H1 (cell line): ENCODE data around the gene KISS1R. TPM values are rescaled to one million over a fixed set of nuclear protein-coding genes. Genes with fewer than 3 reads are reported as not detected.

Experiments used
- CTCF ChIA-PET: fragments of 300-600 bp; sonication (Branson Sonifier 250); formaldehyde crosslinking; loops from one replicate; lab custom pipeline; 2021; ENCODE audit not compliant: partially characterized antibody; lab: Charles Lee
- POLR2A ChIA-PET: fragments of 300-600 bp; sonication (Branson Sonifier 250); formaldehyde crosslinking; loops from one replicate; lab custom pipeline; 2021; ENCODE audit warnings: inconsistent platforms; ENCODE audit not compliant: partially characterized antibody; lab: Charles Lee
- DNase-seq, 2 experiments: peaks; one replicate each; pipeline versions ENCODE4 v3.0.0 to v3.0.0-alpha.2; 2010 to 2022; ENCODE audit warnings: low spot score in 2 of 2, low read depth in 1 of 2, mixed read lengths in 1 of 2
- FAIRE-seq: peaks from 2 replicates; lab custom pipeline; 2011; peaks lifted over from hg19 to GRCh38; lab: Jason Lieb, UNC
- H2AFZ ChIP-seq: 2 replicates; pipeline ENCODE4 v1.8.1; 2012; ENCODE audit warnings: low read length, inconsistent platforms
- H2AK5ac ChIP-seq: 2 replicates; pipeline ENCODE4 v1.6.1; 2013; ENCODE audit warnings: low read depth, low read length
- H2BK120ac ChIP-seq: replicated peaks from 2 replicates; pipeline ENCODE3; 2013; ENCODE audit warnings: low read depth, low read length, inconsistent platforms
- H2BK12ac ChIP-seq: 2 replicates; pipeline ENCODE4 v1.6.1; 2013; ENCODE audit warnings: low read depth, low read length
- H2BK15ac ChIP-seq: 2 replicates; pipeline ENCODE4 v1.6.1; 2013; ENCODE audit warnings: low read length
- H2BK20ac ChIP-seq: 2 replicates; pipeline ENCODE4 v1.6.1; 2013; ENCODE audit warnings: low read length
- H2BK5ac ChIP-seq: 2 replicates; pipeline ENCODE4 v1.6.1; 2013; ENCODE audit warnings: low read depth, low read length
- H3K14ac ChIP-seq: 2 replicates; pipeline ENCODE4 v1.6.1; 2013; ENCODE audit warnings: inconsistent platforms; ENCODE audit not compliant: insufficient read length
- H3K18ac ChIP-seq: 2 replicates; pipeline ENCODE4 v1.6.1; 2013; ENCODE audit warnings: low read length; ENCODE audit errors: extremely low read depth
- H3K23ac ChIP-seq: 2 replicates; pipeline ENCODE4 v1.6.1; 2013; ENCODE audit warnings: inconsistent platforms; ENCODE audit not compliant: insufficient read length
- H3K23me2 ChIP-seq: 2 replicates; pipeline ENCODE4 v1.6.1; 2013; ENCODE audit warnings: low read depth, low read length
- H3K27ac ChIP-seq: 2 replicates; pipeline ENCODE4 v1.6.1; 2011; ENCODE audit warnings: low read depth, low read length, inconsistent platforms
- H3K27me3 ChIP-seq, 4 experiments: replicated peaks in 1 of 4; 1 replicate in 1 of 4; 2 replicates in 3 of 4; pipeline versions ENCODE4 v1.6.1 to v1.8.1; 2011 to 2013; ENCODE audit warnings: low read length in 3 of 4, mild to moderate bottlenecking in 3 of 4, inconsistent platforms in 2 of 4, mixed read lengths in 2 of 4, moderate library complexity in 1 of 4; ENCODE audit not compliant: control insufficient read depth in 3 of 4, insufficient read depth in 3 of 4; ENCODE audit errors: extremely low read depth in 1 of 4
- H3K36me3 ChIP-seq, 4 experiments: 2 replicates each; pipeline versions ENCODE4 v1.6.1 to v1.8.1; 2011 to 2013; ENCODE audit warnings: mild to moderate bottlenecking in 4 of 4, low read length in 3 of 4, moderate library complexity in 2 of 4, control low read depth in 1 of 4, inconsistent platforms in 1 of 4; ENCODE audit not compliant: insufficient read depth in 4 of 4, control insufficient read depth in 2 of 4
- H3K4ac ChIP-seq: replicated peaks from 2 replicates; pipeline ENCODE3; 2013; ENCODE audit warnings: low read length, low read depth, mixed read lengths, inconsistent platforms; ENCODE audit not compliant: insufficient read length
- H3K4me1 ChIP-seq, 4 experiments: replicated peaks in 1 of 4; 1 replicate in 1 of 4; 2 replicates in 3 of 4; pipeline versions ENCODE4 v1.6.1 to v1.8.1; 2011 to 2013; ENCODE audit warnings: low read length in 3 of 4, inconsistent platforms in 2 of 4, mixed read lengths in 1 of 4; ENCODE audit not compliant: insufficient read depth in 4 of 4, control insufficient read depth in 3 of 4
- H3K4me2 ChIP-seq, 2 experiments: 2 replicates each; pipeline versions ENCODE4 v1.6.1 to v1.8.1; 2011 to 2013; ENCODE audit warnings: low read depth in 2 of 2, low read length in 2 of 2, control low read depth in 1 of 2, inconsistent platforms in 1 of 2, mild to moderate bottlenecking in 1 of 2; ENCODE audit not compliant: insufficient read depth in 1 of 2
- H3K4me3 ChIP-seq, 4 experiments: fragments of 200-600, 300-600 bp in 1 of 4; sonication (generic), shearing (Covaris generic), sonication (Bioruptor Twin) in 1 of 4; 2 replicates each; pipeline versions ENCODE4 v1.5.1 to v1.8.1; 2011 to 2016; ENCODE audit warnings: low read length in 4 of 4, low read depth in 3 of 4, control low read depth in 2 of 4, inconsistent platforms in 2 of 4, mild to moderate bottlenecking in 2 of 4, mixed read lengths in 1 of 4, moderate library complexity in 1 of 4; ENCODE audit not compliant: insufficient read depth in 2 of 4; ENCODE audit errors: extremely low read depth in 1 of 4
- H3K56ac ChIP-seq: replicated peaks from 2 replicates; pipeline ENCODE3; 2013; ENCODE audit warnings: low read depth, mild to moderate bottlenecking, mixed read lengths, low read length, inconsistent platforms; ENCODE audit not compliant: insufficient read length
- H3K79me1 ChIP-seq: 2 replicates; pipeline ENCODE4 v1.6.1; 2013; ENCODE audit warnings: low read depth, low read length, control low read depth
- H3K79me2 ChIP-seq, 2 experiments: 2 replicates each; pipeline versions ENCODE4 v1.6.1 to v1.8.1; 2012 to 2013; ENCODE audit warnings: low read length in 2 of 2, mild to moderate bottlenecking in 2 of 2, inconsistent platforms in 1 of 2; ENCODE audit not compliant: insufficient read depth in 2 of 2, control insufficient read depth in 1 of 2
- H3K9ac ChIP-seq, 4 experiments: replicated peaks in 1 of 4; 1 replicate in 1 of 4; 2 replicates in 3 of 4; pipeline versions ENCODE4 v1.6.1 to v1.8.1; 2011 to 2013; ENCODE audit warnings: low read depth in 3 of 4, low read length in 3 of 4, control low read depth in 2 of 4, mild to moderate bottlenecking in 2 of 4, moderate library complexity in 2 of 4, inconsistent platforms in 1 of 4; ENCODE audit errors: extremely low read depth in 1 of 4
- H3K9me3 ChIP-seq, 2 experiments: 2 replicates each; pipeline versions ENCODE4 v1.6.1 to v1.8.1; 2012 to 2013; ENCODE audit warnings: mild to moderate bottlenecking in 2 of 2, moderate library complexity in 2 of 2, control low read depth in 1 of 2, inconsistent platforms in 1 of 2, low read depth in 1 of 2, low read length in 1 of 2, mixed read lengths in 1 of 2; ENCODE audit not compliant: insufficient read depth in 2 of 2
- H4K20me1 ChIP-seq, 2 experiments: replicated peaks in 1 of 2; 2 replicates each; pipeline versions ENCODE3 to v1.8.1; 2011 to 2013; ENCODE audit warnings: inconsistent platforms in 2 of 2, low read length in 2 of 2, mild to moderate bottlenecking in 1 of 2; ENCODE audit not compliant: insufficient read depth in 2 of 2, control insufficient read depth in 1 of 2
- H4K5ac ChIP-seq: 2 replicates; pipeline ENCODE4 v1.6.1; 2013; ENCODE audit warnings: low read length, low read depth, mixed read lengths, inconsistent platforms; ENCODE audit not compliant: insufficient read length
- H4K8ac ChIP-seq: 2 replicates; pipeline ENCODE4 v1.8.0; 2013; ENCODE audit warnings: mild to moderate bottlenecking, moderate library complexity, low read length, inconsistent platforms; ENCODE audit not compliant: insufficient read depth; ENCODE audit errors: extremely low read depth
- H4K91ac ChIP-seq: replicated peaks from 2 replicates; pipeline ENCODE3; 2013; ENCODE audit warnings: low read length, mixed read lengths, inconsistent platforms; ENCODE audit not compliant: insufficient read length
- CBX8 ChIP-seq: fragments of 300-800, 300-1000 bp; sonication (generic); IDR thresholded peaks from 2 replicates; pipeline ENCODE4 v1.7.1; 2016; ENCODE audit warnings: low read depth, low read length, borderline replicate concordance
- CEBPB ChIP-seq: IDR thresholded peaks from 2 replicates; pipeline ENCODE4 v1.6.1; 2012; ENCODE audit warnings: low read depth, low read length
- CTBP2 ChIP-seq: IDR thresholded peaks from 2 replicates; pipeline ENCODE4 v1.7.0; 2011; ENCODE audit warnings: borderline replicate concordance, mild to moderate bottlenecking, moderate library complexity, mixed read lengths, low read length; ENCODE audit not compliant: insufficient read depth, insufficient read length
- JUND ChIP-seq: IDR thresholded peaks from 2 replicates; pipeline ENCODE4 v1.6.1; 2011; ENCODE audit warnings: mild to moderate bottlenecking, improper control_type of control experiment, low read length
- KDM1A ChIP-seq: fragments of 200-600, 300-600 bp; sonication (generic); IDR thresholded peaks from 2 replicates; pipeline ENCODE4 v1.7.1; 2016; ENCODE audit warnings: mild to moderate bottlenecking, low read length, borderline replicate concordance
- KDM4A ChIP-seq: IDR thresholded peaks from one replicate; pipeline ENCODE4 v1.7.1; 2012; ENCODE audit warnings: low read depth, mild to moderate bottlenecking, moderate library complexity, low read length, inconsistent platforms; ENCODE audit not compliant: severe bottlenecking
- NANOG ChIP-seq: IDR thresholded peaks from 2 replicates; pipeline ENCODE4 v1.6.1; 2011; ENCODE audit warnings: low read length, low read depth, mild to moderate bottlenecking, inconsistent platforms; ENCODE audit not compliant: insufficient read depth, poor library complexity, severe bottlenecking
- PHF8 ChIP-seq: fragments of 200-600 bp; sonication (generic); conservative IDR thresholded peaks from 2 replicates; pipeline ENCODE4 v1.7.1; 2012; ENCODE audit warnings: low read depth, mild to moderate bottlenecking, inconsistent platforms, low read length, moderate library complexity
- SAP30 ChIP-seq: fragments of 300-600 bp; sonication (generic); IDR thresholded peaks from 2 replicates; pipeline ENCODE4 v1.7.1; 2012; ENCODE audit warnings: low read length, moderate library complexity, mild to moderate bottlenecking, inconsistent platforms; ENCODE audit not compliant: insufficient read depth, insufficient replicate concordance
- SP1 ChIP-seq: IDR thresholded peaks from 2 replicates; pipeline ENCODE4 v1.6.1; 2011; ENCODE audit warnings: low read depth, low read length
- SRF ChIP-seq: IDR thresholded peaks from 2 replicates; pipeline ENCODE4 v1.6.1; 2011; ENCODE audit warnings: mild to moderate bottlenecking, low read depth, low read length, moderate library complexity
- WGBS, 2 experiments: shearing (Covaris generic) in 1 of 2; methylation state at CpG; one replicate each; pipeline versions ENCODE4 v1.1.6 to v1.1.7; 2013 to 2015; ENCODE audit warnings: low lambda C conversion rate in 2 of 2, mixed read lengths in 2 of 2, inconsistent platforms in 1 of 2, low coverage in 1 of 2, missing lambda C conversion rate in 1 of 2; ENCODE audit not compliant: insufficient replicate concordance in 2 of 2, insufficient coverage in 1 of 2, insufficient read length in 1 of 2; ENCODE audit errors: extremely low coverage in 1 of 2, missing lambda C conversion rate in 1 of 2; 5-methylcytosine and 5-hydroxymethylcytosine counted together
- polyA plus RNA-seq, 7 experiments: library from polyadenylated mRNA; depleted of rRNA in 3 of 7; stranded (reverse) in 5 of 7; unstranded in 2 of 7; fragments of >200 nt in 5 of 7; fragments of 200-250 nt in 2 of 7; gene quantifications; 1 replicate in 5 of 7; 2 replicates in 1 of 7; 4 replicates in 1 of 7; pipeline versions ENCODE4 v1.2.1 to v1.2.3, GENCODE V29; 2011 to 2013; ENCODE audit warnings: missing spikeins in 2 of 7, mixed read lengths in 2 of 7
- total RNA-seq: library from RNA; stranded (reverse); fragmentation: NEBNext Ultra II Directional; extraction: Animal tissue kit (Norgen Biotek cat#: 25700); gene quantifications from 2 replicates; pipeline ENCODE4 v1.2.1, GENCODE V29; 2021

Gene KISS1R
- total and polyA plus RNA-seq, 2 of the 8 experiments (the other 6 are each of a cell fraction or from before 2014, with no cell fraction given), result 2.3 to 2.7 TPM

DNA sequence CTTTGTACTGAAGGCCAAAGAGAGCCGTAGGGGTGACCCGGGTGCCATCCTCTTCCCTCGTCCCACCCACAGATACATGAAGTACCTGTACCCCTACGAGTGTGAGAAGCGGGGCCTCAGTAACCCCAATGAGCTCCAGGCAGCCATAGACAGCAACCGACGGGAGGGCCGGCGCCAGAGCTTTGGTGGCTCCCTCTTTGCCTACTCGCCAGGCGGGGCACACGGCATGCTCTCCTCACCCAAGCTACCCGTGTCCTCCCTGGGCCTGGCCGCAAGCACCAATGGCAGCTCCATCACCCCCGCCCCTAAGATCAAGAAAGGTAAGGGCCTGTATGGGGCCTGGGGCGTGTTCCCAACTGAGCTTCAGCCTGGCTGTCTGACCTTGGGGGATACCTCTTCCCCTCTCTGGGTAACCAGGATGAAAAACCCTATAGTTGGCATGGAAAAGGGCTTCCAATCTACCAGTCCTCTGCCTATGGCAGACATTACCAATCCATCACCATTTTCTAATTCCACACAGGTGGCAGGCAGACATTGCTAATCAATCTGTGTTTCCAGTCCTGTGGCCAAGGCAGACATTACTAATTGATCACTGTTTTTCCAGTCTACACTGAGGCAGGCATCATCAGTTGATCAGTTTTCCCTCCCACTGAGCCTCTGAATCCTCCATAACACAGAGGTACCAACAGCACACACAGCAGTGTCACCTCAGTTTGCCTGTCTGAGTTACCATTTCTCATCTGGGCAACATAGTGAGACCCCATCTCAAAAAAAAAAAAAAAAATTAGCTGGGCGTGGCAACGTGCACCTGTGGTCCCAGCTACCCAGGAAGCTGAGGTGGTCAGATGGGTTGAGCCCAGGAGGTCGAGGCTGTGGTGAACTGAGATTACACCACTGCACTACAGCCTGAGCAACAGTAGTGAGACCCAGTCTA, 47.9 kb downstream of the KISS1R start:
- H2BK5ac ChIP-seq, result no peak overlapping the region
- no peak overlapping the region for H3K18ac ChIP-seq
- 93% methylated on average over 18 of the region's 19 CpGs; no CpG with 5 or more reads in 1 of the 2 experiments for WGBS, 2 experiments
- H3K4ac ChIP-seq, result no peak overlapping the region
- no peaks in the 10 kb centered on the region for H3K79me2 ChIP-seq
- H2AFZ ChIP-seq, result no peak overlapping the region
- H3K4me2 ChIP-seq, result no peak overlapping the region
- H3K23ac ChIP-seq, result no peak overlapping the region
- H2BK15ac ChIP-seq, result no peak overlapping the region
- POLR2A ChIA-PET, result interaction anchor here (0.7 to 1.7 kb wide), 6 partner anchors 8 to 315 kb away, joined by 3 to 9 read pairs (median 3); partner anchors contain the start of gene WDR18
- H3K14ac ChIP-seq, result no peak overlapping the region
- H3K4me3 ChIP-seq, result no peak overlapping the region
- H2BK20ac ChIP-seq, result no peak overlapping the region
- peaks cover 0 to 7% (median 2%) of the 10 kb centered on the region in 4 experiments; a peak in 3 of 7 replicates for H3K4me1 ChIP-seq
- H3K9ac ChIP-seq, result no peak overlapping the region
- no peak overlapping the region for H4K8ac ChIP-seq
- no peak overlapping the region for H4K5ac ChIP-seq
- H2AK5ac ChIP-seq, result no peak overlapping the region
- H3K9me3 ChIP-seq, result peaks cover 0 to 10% of the 10 kb centered on the region in 2 experiments; a peak in 1 of 4 replicates
- no peaks in the 10 kb centered on the region for H3K23me2 ChIP-seq
- peaks cover 13 to 52% (median 30%) of the 10 kb centered on the region in 4 experiments for H3K36me3 ChIP-seq
- no peak overlapping the region for H3K27ac ChIP-seq
- no peak for FAIRE-seq
- no peak overlapping the region for H2BK12ac ChIP-seq
- H4K91ac ChIP-seq, result no peak overlapping the region
- peaks cover 0 to 3% of the 10 kb centered on the region in 2 experiments for H4K20me1 ChIP-seq
- CTCF ChIA-PET, result interaction anchor here (0.6 to 1.5 kb wide), 7 partner anchors 9 to 57 kb away, joined by 3 to 5 read pairs (median 3); no protein-coding TSS in a partner anchor
- no peak overlapping the region for H2BK120ac ChIP-seq
- H3K56ac ChIP-seq, result no peak overlapping the region
- H3K79me1 ChIP-seq, result no peaks in the 10 kb centered on the region
- H3K27me3 ChIP-seq, result no peaks in the 10 kb centered on the region
- DNase-seq, result no peak
- TF ChIP-seq KDM1A (peak; percentile 72; the same call in 1 of the 2 replicates), NANOG (no peak), CTBP2 (no peak), KDM4A (no peak), JUND (no peak), SRF (peak; percentile 82), CEBPB (no peak), PHF8 (no peak), CBX8 (no peak), SP1 (0 out of 2 replicates have a peak, but pooled peaks have one; percentile 31), SAP30 (no peak)
